ENCODE results near the gene SAMD4A. TPM values are rescaled to one million over a fixed set of nuclear protein-coding genes. Genes with fewer than 3 reads are reported as not detected.

The SAMD4A gene
- total RNA-seq, 1 experiment from 2014 or later, result 18.3 TPM

DNA sequence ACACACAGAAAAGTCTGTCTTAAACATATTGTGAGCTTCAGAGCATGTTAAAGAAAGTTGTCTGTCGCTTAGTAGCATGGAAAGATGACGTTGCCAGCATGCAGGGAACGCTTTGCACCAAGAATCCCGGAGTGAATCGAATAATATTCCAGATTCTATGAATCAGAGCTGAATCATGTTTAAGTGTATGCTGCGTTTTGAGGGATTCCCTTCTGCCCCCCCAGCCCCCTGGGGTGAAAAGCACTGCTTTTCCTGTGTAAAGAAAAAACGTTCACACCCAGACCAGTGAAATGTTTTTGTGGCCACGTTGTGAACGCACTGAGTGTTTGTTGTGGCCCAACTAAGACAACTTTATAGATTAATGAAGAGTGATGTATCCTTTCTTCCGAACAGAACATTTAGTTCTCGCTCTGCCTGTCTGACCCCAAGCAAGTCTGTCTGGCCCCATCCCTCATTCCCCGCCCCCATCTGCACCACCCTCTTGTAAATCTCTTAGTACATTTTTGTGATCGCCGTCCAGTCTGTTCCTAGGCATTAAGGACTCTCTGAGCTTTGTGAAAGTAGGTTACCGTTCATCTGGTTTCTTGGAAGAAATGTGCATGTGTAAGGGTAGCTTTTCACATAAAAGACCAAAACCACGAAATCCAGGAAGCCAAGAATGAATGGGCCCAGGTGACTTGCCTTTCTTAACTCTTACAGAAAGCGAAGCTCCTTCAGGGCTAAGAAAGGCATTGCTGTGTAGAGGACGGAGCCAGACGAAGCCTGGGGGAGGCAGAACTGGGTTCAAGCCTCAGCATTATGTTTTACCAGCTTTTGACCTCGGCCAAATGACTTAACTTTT is 103.0 kb downstream of the SAMD4A start:
- DNase-seq, result no peak
- TF ChIP-seq, protein P1, sequence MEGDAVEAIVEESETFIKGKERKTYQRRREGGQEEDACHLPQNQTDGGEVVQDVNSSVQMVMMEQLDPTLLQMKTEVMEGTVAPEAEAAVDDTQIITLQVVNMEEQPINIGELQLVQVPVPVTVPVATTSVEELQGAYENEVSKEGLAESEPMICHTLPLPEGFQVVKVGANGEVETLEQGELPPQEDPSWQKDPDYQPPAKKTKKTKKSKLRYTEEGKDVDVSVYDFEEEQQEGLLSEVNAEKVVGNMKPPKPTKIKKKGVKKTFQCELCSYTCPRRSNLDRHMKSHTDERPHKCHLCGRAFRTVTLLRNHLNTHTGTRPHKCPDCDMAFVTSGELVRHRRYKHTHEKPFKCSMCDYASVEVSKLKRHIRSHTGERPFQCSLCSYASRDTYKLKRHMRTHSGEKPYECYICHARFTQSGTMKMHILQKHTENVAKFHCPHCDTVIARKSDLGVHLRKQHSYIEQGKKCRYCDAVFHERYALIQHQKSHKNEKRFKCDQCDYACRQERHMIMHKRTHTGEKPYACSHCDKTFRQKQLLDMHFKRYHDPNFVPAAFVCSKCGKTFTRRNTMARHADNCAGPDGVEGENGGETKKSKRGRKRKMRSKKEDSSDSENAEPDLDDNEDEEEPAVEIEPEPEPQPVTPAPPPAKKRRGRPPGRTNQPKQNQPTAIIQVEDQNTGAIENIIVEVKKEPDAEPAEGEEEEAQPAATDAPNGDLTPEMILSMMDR (conservative IDR thresholded peaks at IDR 0.05), result no peak
- TF ChIP-seq EZH2 (IDR thresholded peaks at IDR 0.05; ENCODE audit: low read depth), result no peak
- POLR2A ChIA-PET (ENCODE audit: unreplicated experiment), result interaction anchor here (0.6 kb wide), 2 partner anchors 14 to 18 kb away, joined by 3 to 4 read pairs; no protein-coding TSS in a partner anchor
- Histone ChIP-seq H3K27me3 (ENCODE audit: insufficient read depth, low read depth) (no peaks in the 10 kb centered on the region), H2AFZ (no peak overlapping the region), H3K4me3 (no peak overlapping the region), H4K20me1 (ENCODE audit: insufficient read depth) (no peaks in the 10 kb centered on the region), H3K36me3 (ENCODE audit: low read depth) (no peaks in the 10 kb centered on the region), H3F3A (ENCODE audit: insufficient read depth, low read depth) (no peaks in the 10 kb centered on the region), H3K4me2 (no peak overlapping the region), H3K9me3 (ENCODE audit: insufficient read depth, low read depth) (no peaks in the 10 kb centered on the region; the same call in 1 of the 2 replicates), H3K79me2 (ENCODE audit: low read depth) (no peaks in the 10 kb centered on the region; the same call in 1 of the 2 replicates), H3K4me1 (replicated peaks; ENCODE audit: insufficient read depth) (no peaks in the 10 kb centered on the region; the same call in 1 of the 2 replicates), H3K27ac (no peak overlapping the region), H3K9me2 (ENCODE audit: insufficient read depth) (no peaks in the 10 kb centered on the region)
- BruUV-seq (replicated peaks), result no TSS peak
- intact Hi-C loops (cut with micrococcal nuclease; ENCODE audit: unreplicated experiment), result loop anchor here (1.0 kb wide), 1 partner anchor 17 kb away; no protein-coding TSS in a partner anchor
- CTCF ChIA-PET, result no interaction called here

DNA sequence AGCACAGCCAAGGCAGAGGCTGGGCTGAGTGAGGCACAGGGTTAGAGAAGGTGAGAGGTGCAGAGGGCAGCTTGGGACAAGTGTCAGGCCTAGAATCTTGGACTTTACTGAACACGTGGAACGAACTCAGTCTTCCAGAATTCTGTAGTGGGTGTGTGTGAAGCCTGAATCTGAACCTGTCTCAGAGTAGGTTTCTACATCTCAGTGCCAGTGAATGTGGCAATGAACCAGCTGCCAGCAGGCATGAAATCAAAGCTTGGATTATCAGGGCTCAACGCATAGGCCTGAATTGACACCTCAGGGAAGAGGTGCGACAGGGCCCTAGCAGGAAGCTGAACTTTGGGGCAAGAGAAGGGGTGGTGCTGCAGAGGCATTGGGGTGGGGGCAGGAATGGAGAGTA is 104.6 kb downstream of the SAMD4A start:
- H3K4me2 ChIP-seq, result no peak overlapping the region
- no TSS peak for BruUV-seq (replicated peaks)
- peaks cover 1% of the 10 kb centered on the region; the same call in 1 of the 2 replicates for H3F3A ChIP-seq (ENCODE audit: insufficient read depth, low read depth)
- no peak for TF ChIP-seq EZH2 (IDR thresholded peaks at IDR 0.05; ENCODE audit: low read depth)
- TF ChIP-seq, protein P1 (conservative IDR thresholded peaks at IDR 0.05), result no peak
- H2AFZ ChIP-seq, result no peak overlapping the region
- H3K4me3 ChIP-seq, result no peak overlapping the region
- no peaks in the 10 kb centered on the region; the same call in 1 of the 2 replicates for H3K9me3 ChIP-seq (ENCODE audit: insufficient read depth, low read depth)
- intact Hi-C loops (cut with micrococcal nuclease; ENCODE audit: unreplicated experiment), result no loop called here
- no peak overlapping the region for H3K27ac ChIP-seq
- H4K20me1 ChIP-seq (ENCODE audit: insufficient read depth), result no peaks in the 10 kb centered on the region
- H3K36me3 ChIP-seq (ENCODE audit: low read depth), result no peaks in the 10 kb centered on the region
- DNase-seq, result no peak
- ChIA-PET POLR2A (ENCODE audit: unreplicated experiment) (no interaction called here), CTCF (no interaction called here)
- no peaks in the 10 kb centered on the region; the same call in 1 of the 2 replicates for H3K79me2 ChIP-seq (ENCODE audit: low read depth)
- H3K27me3 ChIP-seq (ENCODE audit: insufficient read depth, low read depth), result no peaks in the 10 kb centered on the region
- no peaks in the 10 kb centered on the region for H3K9me2 ChIP-seq (ENCODE audit: insufficient read depth)
- peaks cover 2% of the 10 kb centered on the region for H3K4me1 ChIP-seq (replicated peaks; ENCODE audit: insufficient read depth)

DNA sequence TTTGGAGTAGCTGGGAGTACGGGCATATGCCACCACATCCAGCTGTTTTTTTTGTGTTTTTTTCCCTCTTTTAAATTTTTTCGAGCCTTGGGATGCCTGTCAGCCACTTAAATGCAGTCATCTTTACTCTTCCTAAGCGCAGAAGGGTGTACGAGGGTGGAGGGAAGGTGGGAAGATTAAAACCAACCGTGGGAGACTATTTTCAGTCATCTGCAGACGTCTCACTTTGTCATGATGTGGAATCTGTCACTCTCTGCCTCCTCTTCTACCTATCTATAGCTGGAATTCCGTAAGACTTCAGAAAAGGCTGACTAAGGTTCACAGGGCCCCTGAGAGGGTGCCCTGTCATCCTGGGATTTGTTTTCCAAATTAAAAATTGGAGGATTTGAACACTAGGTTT is 105.3 kb downstream of the SAMD4A start:
- H4K20me1 ChIP-seq (ENCODE audit: insufficient read depth), result no peaks in the 10 kb centered on the region
- H3K27ac ChIP-seq, result no peak overlapping the region
- no peaks in the 10 kb centered on the region; the same call in 1 of the 2 replicates for H3K79me2 ChIP-seq (ENCODE audit: low read depth)

More for the DNA sequence above, 105.3 kb downstream of the SAMD4A start:
- H3K9me3 ChIP-seq (ENCODE audit: insufficient read depth, low read depth), result no peaks in the 10 kb centered on the region; the same call in 1 of the 2 replicates
- DNase-seq, result no peak
- intact Hi-C loops (cut with micrococcal nuclease; ENCODE audit: unreplicated experiment), result no loop called here
- no peak overlapping the region for H2AFZ ChIP-seq
- H3K9me2 ChIP-seq (ENCODE audit: insufficient read depth), result no peaks in the 10 kb centered on the region
- ChIA-PET CTCF (no interaction called here), POLR2A (ENCODE audit: unreplicated experiment) (interaction anchor here (0.6 kb wide), 1 partner anchor 101 kb away, joined by 3 read pairs; no protein-coding TSS in a partner anchor)
- TF ChIP-seq EZH2 (IDR thresholded peaks at IDR 0.05; ENCODE audit: low read depth), result no peak
- TF ChIP-seq, protein P1 (conservative IDR thresholded peaks at IDR 0.05), result no peak
- no peaks in the 10 kb centered on the region for H3K27me3 ChIP-seq (ENCODE audit: insufficient read depth, low read depth)
- no TSS peak for BruUV-seq (replicated peaks)
- H3K4me1 ChIP-seq (replicated peaks; ENCODE audit: insufficient read depth), result peaks cover 8% of the 10 kb centered on the region
- no peak overlapping the region for H3K4me2 ChIP-seq
- peaks cover 6% of the 10 kb centered on the region; the same call in 1 of the 2 replicates for H3F3A ChIP-seq (ENCODE audit: insufficient read depth, low read depth)
- no peak overlapping the region for H3K4me3 ChIP-seq
- no peaks in the 10 kb centered on the region for H3K36me3 ChIP-seq (ENCODE audit: low read depth)

Data from PC-9 (cell line).